Ectodermal cell (in vitro differentiated cells): ENCODE measurements around the gene TGFBR2.

Experiments
- H3K27ac ChIP-seq: 2 replicates; pipeline ENCODE4 v1.7.0; 2013; ENCODE audit warnings: mild to moderate bottlenecking, low read depth, low read length; ENCODE audit not compliant: insufficient read depth, poor library complexity, severe bottlenecking
- H3K27me3 ChIP-seq: 2 replicates; pipeline ENCODE4 v1.7.0; 2013; ENCODE audit warnings: mild to moderate bottlenecking, low read length; ENCODE audit not compliant: insufficient read depth, control insufficient read depth, poor library complexity, severe bottlenecking
- H3K36me3 ChIP-seq: one replicate; pipeline ENCODE4 v1.7.0; 2013; ENCODE audit warnings: low read length; ENCODE audit not compliant: control insufficient read depth, insufficient read depth
- H3K4me1 ChIP-seq: one replicate; pipeline ENCODE4 v1.7.0; 2013; ENCODE audit warnings: low read length; ENCODE audit not compliant: control insufficient read depth, insufficient read depth
- H3K4me3 ChIP-seq: 2 replicates; pipeline ENCODE4 v1.7.0; 2013; ENCODE audit warnings: low read depth, low read length, control low read depth; ENCODE audit not compliant: insufficient read depth
- H3K9me3 ChIP-seq: 2 replicates; pipeline ENCODE4 v1.7.0; 2013; ENCODE audit warnings: mild to moderate bottlenecking, low read length, moderate library complexity; ENCODE audit not compliant: control insufficient read depth
- WGBS, 2 experiments: methylation state at CpG; one replicate each; pipeline ENCODE4 v1.1.7; 2013; ENCODE audit warnings: missing lambda C conversion rate in 2 of 2; 5-methylcytosine and 5-hydroxymethylcytosine counted together

Gene TGFBR2

DNA sequence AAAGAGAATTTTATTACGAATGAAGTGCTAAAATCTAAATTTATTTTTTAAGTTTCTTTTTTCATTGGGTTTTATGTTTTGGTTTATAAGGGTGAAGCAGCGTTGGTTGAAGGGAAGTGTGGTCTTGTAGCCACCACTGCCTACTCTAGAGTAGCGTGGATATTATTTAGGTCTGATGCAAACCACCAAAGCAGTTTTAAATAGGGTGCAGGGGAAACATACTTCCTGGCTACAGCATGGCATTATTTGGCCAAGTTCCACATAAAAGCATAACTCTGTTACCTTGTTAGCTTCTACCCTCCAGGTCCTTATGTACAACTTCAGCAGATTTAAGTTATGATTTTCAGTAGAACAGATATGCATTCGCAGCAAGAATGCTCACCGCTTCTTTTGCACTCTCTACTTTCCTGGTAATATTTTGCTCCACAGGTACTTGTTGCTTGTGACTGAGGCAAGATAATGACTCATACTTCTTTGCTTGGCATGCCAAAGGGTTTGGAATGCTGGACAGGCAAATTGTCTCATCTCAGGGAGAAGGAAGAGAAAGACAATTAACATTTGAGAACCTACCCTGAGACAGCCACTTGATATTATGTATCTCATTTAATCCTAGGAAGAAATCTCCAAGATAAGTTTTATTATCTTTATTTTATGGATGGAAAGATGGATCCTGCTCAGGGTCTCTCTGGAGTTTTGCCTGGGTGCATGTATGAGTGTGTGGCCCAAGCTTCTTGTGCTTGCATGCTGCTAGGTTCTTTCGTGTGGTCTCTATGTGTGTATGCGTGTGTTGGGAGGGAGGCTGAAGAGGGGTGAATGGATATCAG, 5.4 kb downstream of the TGFBR2 start:
- 92 to 94% methylated on average over 6 of the region's 7 CpGs for WGBS, 2 experiments
- no peaks in the 10 kb centered on the region for H3K4me1 ChIP-seq

GRCh38 chr3:30612437-30613132, 6.2 kb downstream of the TGFBR2 start:
- Histone ChIP-seq H3K4me1 (no peaks in the 10 kb centered on the region), H3K9me3 (no peaks in the 10 kb centered on the region), H3K4me3 (no peak overlapping the region), H3K27me3 (no peaks in the 10 kb centered on the region), H3K36me3 (no peaks in the 10 kb centered on the region), H3K27ac (no peak overlapping the region)
- 42 to 64% methylated on average over 2 to 3 of the region's 3 CpGs for WGBS, 2 experiments

More for the DNA sequence above, 5.4 kb downstream of the TGFBR2 start:
- H3K4me3 ChIP-seq: no peak overlapping the region
- peaks cover 2% of the 10 kb centered on the region for H3K27me3 ChIP-seq
- no peaks in the 10 kb centered on the region for H3K36me3 ChIP-seq
- H3K9me3 ChIP-seq: no peaks in the 10 kb centered on the region
- H3K27ac ChIP-seq: no peak overlapping the region

DNA sequence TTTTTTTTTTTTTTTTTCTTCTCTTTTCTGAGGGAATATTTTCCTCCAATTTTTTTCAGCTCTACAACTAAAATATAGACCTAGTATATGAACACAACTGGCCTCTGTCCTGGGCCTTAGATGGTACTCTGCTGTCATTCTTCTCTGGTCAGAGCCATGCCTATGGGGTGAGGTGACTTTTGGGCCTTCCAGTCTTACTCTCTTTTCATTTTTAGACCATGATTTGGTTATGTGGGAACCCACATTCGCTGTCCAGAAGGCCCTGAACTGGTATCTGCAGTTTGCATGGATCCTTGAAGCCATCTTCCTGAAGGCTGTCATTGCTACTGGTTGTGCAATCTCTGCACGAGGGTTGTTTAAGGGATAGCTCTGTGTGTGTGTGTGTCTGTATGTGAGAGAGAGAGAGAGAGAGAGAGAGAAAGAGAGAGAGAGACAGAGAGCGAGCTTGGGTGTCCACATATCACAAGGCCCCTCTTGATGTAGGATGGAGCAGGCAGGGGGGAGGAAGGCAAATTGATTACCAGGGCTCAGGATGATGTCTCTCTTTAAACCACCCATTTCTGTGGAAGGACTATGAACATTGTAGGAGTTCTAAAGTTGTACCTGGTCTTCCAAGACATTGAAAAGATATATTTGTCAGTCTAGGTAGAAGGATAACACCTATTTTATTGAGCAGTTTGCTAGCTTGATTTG, 6.9 kb downstream of the TGFBR2 start:
- no peaks in the 10 kb centered on the region for H3K27me3 ChIP-seq
- no peak overlapping the region for H3K27ac ChIP-seq
- H3K4me1 ChIP-seq: no peaks in the 10 kb centered on the region
- 75 to 78% methylated on average over 3 of the region's 3 CpGs for WGBS, 2 experiments
- no peaks in the 10 kb centered on the region for H3K9me3 ChIP-seq
- no peak overlapping the region for H3K4me3 ChIP-seq
- no peaks in the 10 kb centered on the region for H3K36me3 ChIP-seq

DNA sequence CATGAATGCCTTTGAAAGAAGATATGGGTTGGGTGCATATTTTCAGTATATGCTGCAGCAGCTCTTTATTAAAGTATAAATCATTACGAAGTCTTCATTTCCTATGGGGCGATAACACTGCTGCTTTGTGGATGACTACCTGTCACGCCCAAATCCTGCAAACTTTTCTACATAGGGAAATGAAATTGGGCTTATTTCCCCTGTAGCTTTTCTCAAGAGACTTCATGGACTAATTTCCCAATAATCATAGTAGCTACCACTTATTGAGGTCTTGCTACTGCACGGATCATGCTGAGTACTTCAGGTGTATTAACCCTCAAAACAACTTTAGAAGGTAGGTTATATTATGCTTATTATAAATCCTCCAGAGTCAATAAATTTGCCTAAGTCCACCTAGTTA, 8.0 kb downstream of the TGFBR2 start:
- H3K4me3 ChIP-seq: no peak overlapping the region
- H3K4me1 ChIP-seq: no peaks in the 10 kb centered on the region
- H3K9me3 ChIP-seq: no peaks in the 10 kb centered on the region
- H3K27me3 ChIP-seq: no peaks in the 10 kb centered on the region
- H3K36me3 ChIP-seq: no peaks in the 10 kb centered on the region
- H3K27ac ChIP-seq: no peak overlapping the region
- 96 to 98% methylated on average over 3 to 4 of the region's 4 CpGs for WGBS, 2 experiments

GRCh38 chr3:30614943-30615342, 8.5 kb downstream of the TGFBR2 start:
- no peak overlapping the region for H3K27ac ChIP-seq
- H3K9me3 ChIP-seq: no peaks in the 10 kb centered on the region
- WGBS, 2 experiments: 94 to 100% methylated on average over 1 of the region's 1 CpG
- no peaks in the 10 kb centered on the region for H3K4me1 ChIP-seq
- H3K36me3 ChIP-seq: no peaks in the 10 kb centered on the region
- H3K4me3 ChIP-seq: no peak overlapping the region
- no peaks in the 10 kb centered on the region for H3K27me3 ChIP-seq

GRCh38 chr3:30615615-30616346, 9.4 kb downstream of the TGFBR2 start:
- Histone ChIP-seq H3K27ac (no peak overlapping the region), H3K9me3 (no peaks in the 10 kb centered on the region), H3K4me1 (no peaks in the 10 kb centered on the region), H3K4me3 (no peak overlapping the region), H3K36me3 (no peaks in the 10 kb centered on the region), H3K27me3 (no peaks in the 10 kb centered on the region)
- WGBS, 2 experiments: 93 to 98% methylated on average over 2 of the region's 3 CpGs

DNA sequence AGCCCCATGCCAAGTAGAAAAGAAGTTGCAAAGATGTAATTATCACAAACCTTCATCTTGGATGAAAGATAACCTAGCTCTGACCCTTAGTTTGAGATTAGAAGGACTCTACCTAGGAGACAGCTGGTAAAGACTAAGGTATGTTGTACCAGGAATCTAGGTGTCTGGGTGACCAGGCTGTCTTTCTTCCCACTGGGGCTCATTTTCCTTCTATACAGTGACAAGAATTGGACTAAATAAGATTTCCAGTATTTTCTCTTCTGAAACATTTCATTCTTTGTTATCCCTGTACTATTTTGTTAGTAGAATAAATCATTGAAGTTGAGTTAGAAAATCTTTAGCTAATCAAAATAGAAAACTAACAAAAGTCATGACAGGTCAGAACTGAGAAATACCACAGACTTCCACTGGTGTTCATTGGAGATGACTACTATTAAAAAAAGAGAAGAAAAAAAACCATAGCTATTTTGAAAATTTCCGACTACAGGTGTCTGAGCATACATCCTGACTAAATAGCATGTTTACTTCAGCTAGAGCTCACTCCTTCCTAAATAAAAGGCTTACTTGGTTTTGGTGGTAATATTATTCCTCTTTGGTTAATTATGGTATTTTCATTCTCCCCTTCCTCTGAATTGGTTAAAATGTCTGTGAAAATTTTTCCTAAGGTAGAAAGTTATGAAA, 10.1 kb downstream of the TGFBR2 start:
- H3K4me1 ChIP-seq: no peaks in the 10 kb centered on the region
- no peaks in the 10 kb centered on the region for H3K9me3 ChIP-seq
- 100% methylated on average over 1 of the region's 1 CpG; no CpG with 5 or more reads in 1 of the 2 experiments for WGBS, 2 experiments
- no peaks in the 10 kb centered on the region for H3K27me3 ChIP-seq
- H3K36me3 ChIP-seq: no peaks in the 10 kb centered on the region
- no peak overlapping the region for H3K4me3 ChIP-seq
- H3K27ac ChIP-seq: no peak overlapping the region

- H3K27ac ChIP-seq: no peak overlapping the region
- H3K27me3 ChIP-seq: no peaks in the 10 kb centered on the region
- H3K9me3 ChIP-seq: no peaks in the 10 kb centered on the region
- no peak overlapping the region for H3K4me3 ChIP-seq
- 93 to 97% methylated on average over 2 to 5 of the region's 5 CpGs for WGBS, 2 experiments
- no peaks in the 10 kb centered on the region for H3K4me1 ChIP-seq
- H3K36me3 ChIP-seq: no peaks in the 10 kb centered on the region
Observed at GRCh38 chr3:30617069-30617468, 10.7 kb downstream of the TGFBR2 start.

DNA sequence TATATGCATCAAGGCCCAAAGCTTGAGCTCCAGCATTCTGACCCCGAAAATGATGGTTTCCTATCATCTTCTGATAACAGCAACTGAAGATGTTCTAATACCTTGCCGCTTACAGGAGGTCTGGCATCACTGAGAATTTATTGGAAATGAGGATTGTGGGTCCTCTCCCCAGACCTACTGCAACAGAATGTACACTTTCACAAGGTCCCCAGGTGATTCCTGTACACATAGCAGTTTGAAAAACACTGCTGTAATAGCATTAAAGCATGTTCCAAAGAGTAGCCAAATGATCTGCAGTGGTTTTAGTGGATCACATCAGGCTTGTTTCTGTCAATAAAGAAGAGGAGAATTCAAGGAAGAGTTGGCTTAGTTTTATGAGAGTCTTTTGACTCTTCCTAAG, 11.3 kb downstream of the TGFBR2 start:
- no peak overlapping the region for H3K27ac ChIP-seq
- 94 to 95% methylated on average over 2 of the region's 2 CpGs for WGBS, 2 experiments

More for the DNA sequence above, 11.3 kb downstream of the TGFBR2 start:
- Histone ChIP-seq H3K4me1 (no peaks in the 10 kb centered on the region), H3K27me3 (no peaks in the 10 kb centered on the region), H3K36me3 (no peaks in the 10 kb centered on the region), H3K9me3 (no peaks in the 10 kb centered on the region), H3K4me3 (no peak overlapping the region)
